Astrocyte of the cerebellum (primary cell): Measurements from ENCODE around the gene ATAD3B.
A peak's percentile ranks its signal among the peaks of the same experiment; 100 is the strongest.

Experiments
- DNase-seq: peaks from one replicate; pipeline ENCODE4 v3.0.0-alpha.2; 2011; ENCODE audit warnings: low read depth
- H3K4me3 ChIP-seq: 2 replicates; pipeline ENCODE4 v1.5.1; 2011; ENCODE audit warnings: mild to moderate bottlenecking, low read depth, low read length, moderate library complexity
- CTCF ChIP-seq: IDR thresholded peaks from 2 replicates; pipeline ENCODE4 v1.5.1; 2012; ENCODE audit warnings: low read length, low read depth, moderate library complexity, mild to moderate bottlenecking; ENCODE audit errors: missing control alignments
- in situ Hi-C: cut with HindIII; loops from 2 replicates; pipeline ENCODE4 v1.10.0; 2017; ENCODE audit warnings: low sequenced_read_pairs

Gene ATAD3B

GRCh38 chr1:1540818-1541628 is 69.5 kb downstream of the ATAD3B start:
- no peak for DNase-seq
- no peak for TF ChIP-seq CTCF
- in situ Hi-C loops: no loop called here
- H3K4me3 ChIP-seq: peak overlapping the region; percentile 55

DNA sequence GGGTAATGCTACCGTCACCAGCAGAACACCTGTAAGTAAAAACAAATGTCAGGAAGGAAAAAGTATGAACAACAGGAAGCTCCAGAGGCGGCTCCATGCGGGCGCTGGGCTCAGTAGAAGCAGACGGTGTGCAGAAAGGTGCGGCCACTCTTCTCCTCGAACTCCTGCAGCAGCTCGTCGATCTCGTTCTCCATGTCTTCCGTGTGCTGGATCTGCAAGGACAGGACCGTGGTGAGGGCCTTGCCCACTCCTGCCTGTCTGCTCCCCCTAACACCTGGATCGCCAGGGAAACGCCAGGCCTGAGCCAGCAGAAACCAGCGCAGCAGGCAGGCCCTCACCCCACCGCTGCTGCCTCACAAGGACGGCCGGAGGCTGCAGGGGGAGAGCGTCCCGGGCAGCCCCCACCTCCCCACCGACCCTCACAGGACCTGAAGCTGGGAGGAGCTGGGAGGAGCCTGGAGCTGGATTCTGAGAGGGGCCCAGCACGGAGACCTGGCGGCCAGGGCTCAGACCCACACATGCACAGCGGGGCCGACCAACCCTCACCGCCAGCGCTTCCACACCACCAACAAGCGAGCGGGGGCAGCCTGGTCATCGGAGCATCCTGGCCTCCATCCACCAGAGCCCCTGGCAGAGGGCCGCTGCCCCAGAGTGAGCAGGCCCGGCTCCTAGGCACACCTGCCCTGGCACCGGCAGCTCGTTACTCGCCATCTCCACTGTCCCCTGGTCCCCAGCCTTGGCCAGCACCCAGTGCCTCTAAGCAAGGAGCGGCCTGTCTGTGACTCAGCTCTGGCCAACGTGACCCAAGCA is 70.6 kb downstream of the ATAD3B start:
- H3K4me3 ChIP-seq: no peak overlapping the region
- in situ Hi-C loops: no loop called here
- no peak for DNase-seq
- TF ChIP-seq CTCF: no peak

DNA sequence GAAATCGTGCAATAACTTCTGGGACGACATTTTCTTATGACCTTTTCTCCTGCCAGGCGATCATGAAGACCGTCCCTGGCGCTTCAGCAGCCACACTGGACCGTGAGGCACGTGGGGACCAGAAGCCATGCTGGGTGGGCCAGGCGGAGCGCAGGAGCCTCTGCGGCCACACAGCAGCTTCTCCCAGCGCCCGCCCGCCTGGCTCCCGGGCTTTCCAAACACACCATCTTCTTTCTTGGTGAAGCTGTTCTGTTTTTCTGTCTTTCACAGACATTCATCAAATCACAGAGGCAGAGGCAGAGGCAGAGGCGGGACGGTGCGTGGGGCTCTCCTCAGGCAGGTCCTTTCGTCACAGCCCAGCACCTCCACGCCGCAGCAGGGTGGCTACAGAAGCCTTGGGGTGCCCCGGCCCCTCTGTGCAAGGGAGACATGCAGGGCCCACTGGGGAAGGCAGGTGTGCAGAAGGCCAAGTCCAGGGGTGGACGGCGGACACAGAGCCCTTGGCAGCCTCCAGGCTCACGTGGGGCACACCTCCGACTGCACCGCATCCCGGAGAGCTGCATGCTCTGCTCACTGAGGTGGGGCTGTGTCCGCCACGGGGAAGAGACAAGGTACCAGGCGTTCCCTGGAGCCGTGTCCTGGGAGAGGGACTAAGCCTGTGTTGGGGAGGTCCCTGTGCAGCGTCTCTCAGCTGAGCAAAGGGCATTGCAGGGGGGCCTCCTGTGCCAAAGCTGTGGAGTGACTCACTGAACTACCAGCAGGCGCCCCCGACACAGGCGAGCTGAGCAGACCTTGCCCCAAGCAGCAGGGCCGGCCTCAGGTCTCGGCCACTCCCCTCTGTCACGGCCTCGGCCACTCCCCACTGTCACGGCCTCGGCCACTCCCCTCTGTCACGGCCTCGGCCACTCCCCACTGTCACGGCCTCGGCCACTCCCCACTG is 71.5 kb downstream of the ATAD3B start:
- DNase-seq: no peak
- H3K4me3 ChIP-seq: no peak overlapping the region
- in situ Hi-C loops: no loop called here
- no peak for TF ChIP-seq CTCF

- DNase-seq: no peak
- in situ Hi-C loops: no loop called here
- no peak overlapping the region for H3K4me3 ChIP-seq
- TF ChIP-seq CTCF: no peak
Observed at GRCh38 chr1:1543706-1544099, 72.1 kb downstream of the ATAD3B start.

DNA sequence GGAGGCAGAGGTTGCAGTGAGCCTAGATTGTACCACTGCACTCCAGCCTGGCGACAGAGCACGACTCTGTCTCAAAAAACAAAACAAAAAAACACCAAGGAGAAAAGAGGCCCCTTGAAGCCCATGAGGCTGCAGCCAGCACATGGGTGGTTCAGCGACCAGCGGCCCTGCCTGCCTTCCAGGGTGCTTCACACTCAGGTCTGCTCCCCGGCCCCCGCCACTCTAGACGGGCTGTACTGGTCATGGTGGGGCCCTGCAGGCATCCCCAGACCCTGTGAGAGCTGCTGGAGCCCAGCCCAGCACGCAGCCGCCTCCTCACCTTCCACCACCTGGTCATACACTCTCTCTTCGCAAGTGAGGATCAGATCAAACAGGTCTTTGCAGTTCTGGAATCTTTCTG is 73.0 kb downstream of the ATAD3B start:
- in situ Hi-C loops: no loop called here
- no peak overlapping the region for H3K4me3 ChIP-seq
- DNase-seq: no peak
- TF ChIP-seq CTCF: no peak
